ENCODE measurements around the gene GALR1. TPM values are rescaled to one million over a fixed set of nuclear protein-coding genes. Genes with fewer than 3 reads are reported as not detected.

GALR1 gene, protein sequence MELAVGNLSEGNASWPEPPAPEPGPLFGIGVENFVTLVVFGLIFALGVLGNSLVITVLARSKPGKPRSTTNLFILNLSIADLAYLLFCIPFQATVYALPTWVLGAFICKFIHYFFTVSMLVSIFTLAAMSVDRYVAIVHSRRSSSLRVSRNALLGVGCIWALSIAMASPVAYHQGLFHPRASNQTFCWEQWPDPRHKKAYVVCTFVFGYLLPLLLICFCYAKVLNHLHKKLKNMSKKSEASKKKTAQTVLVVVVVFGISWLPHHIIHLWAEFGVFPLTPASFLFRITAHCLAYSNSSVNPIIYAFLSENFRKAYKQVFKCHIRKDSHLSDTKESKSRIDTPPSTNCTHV
- total RNA-seq (ENCODE audit: low replicate concordance) = 0.07 and 0.14 TPM in 2 replicates
- long read RNA-seq = 0 reads

DNA sequence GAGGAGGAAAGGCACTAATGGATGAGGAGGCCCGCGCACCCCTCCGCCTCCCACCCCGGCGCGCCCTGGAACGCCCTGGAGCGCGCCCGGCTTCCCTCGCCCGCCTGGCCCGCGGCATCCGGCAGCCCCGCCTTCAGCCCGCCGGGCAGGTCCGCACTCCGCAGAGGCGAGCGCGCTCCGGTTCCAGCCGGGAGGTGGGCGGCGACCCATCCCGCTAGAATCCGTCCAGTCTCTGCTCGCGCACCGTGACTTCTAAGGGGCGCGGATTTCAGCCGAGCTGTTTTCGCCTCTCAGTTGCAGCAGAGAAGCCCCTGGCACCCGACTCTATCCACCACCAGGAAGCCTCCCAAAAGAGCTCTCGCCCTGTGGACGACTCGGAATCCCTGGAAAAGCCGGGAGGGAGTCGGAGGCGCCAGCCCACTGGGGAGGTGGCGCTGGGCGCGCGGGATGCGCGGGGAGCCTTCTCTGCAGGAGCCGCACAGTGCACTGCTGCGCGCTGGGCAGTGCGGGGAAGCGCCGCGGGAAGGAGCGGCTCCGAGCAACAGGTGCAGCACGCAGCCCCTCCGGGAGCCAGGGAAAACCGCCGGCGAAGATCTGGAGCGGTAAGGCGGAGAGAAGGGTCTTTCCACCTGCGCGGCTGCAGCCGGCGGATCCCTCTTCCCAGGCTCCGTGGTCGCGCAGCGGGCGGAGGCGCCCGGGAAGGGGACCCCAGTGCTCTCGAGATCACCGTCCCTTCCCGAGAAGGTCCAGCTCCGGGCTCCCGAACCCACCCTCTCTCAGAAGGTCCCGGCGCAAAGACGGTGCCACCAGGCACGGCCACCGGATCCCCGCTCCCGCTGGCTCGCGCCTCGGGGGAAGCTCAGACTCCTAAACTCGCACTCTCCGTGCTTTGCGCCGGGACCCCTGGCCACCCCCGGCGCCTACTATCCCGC is at the start of gene GALR1:
TSS of gene GALR1 (plus strand) at position 280 of the 932 bp plus-strand sequence. CDS start 701 bp downstream, outside the sequence.
- H3K27ac Mint-ChIP-seq = no peak within 1 kb of the TSS
- no peak for DNase-seq (ENCODE audit: extremely low spot score, unreplicated experiment)
- no peaks in the 10 kb centered on the region for H3K36me3 Mint-ChIP-seq
- peaks cover 89% of the 10 kb centered on the region for H3K27me3 Mint-ChIP-seq
- H3K9me3 Mint-ChIP-seq = peaks cover 7% of the 10 kb centered on the region
- H3K4me1 Mint-ChIP-seq (ENCODE audit: unreplicated experiment) = peaks cover 7% of the 10 kb centered on the region
- H3K4me3 Mint-ChIP-seq = peak within 1 kb of the TSS; percentile 87
- TF ChIP-seq, protein P1, sequence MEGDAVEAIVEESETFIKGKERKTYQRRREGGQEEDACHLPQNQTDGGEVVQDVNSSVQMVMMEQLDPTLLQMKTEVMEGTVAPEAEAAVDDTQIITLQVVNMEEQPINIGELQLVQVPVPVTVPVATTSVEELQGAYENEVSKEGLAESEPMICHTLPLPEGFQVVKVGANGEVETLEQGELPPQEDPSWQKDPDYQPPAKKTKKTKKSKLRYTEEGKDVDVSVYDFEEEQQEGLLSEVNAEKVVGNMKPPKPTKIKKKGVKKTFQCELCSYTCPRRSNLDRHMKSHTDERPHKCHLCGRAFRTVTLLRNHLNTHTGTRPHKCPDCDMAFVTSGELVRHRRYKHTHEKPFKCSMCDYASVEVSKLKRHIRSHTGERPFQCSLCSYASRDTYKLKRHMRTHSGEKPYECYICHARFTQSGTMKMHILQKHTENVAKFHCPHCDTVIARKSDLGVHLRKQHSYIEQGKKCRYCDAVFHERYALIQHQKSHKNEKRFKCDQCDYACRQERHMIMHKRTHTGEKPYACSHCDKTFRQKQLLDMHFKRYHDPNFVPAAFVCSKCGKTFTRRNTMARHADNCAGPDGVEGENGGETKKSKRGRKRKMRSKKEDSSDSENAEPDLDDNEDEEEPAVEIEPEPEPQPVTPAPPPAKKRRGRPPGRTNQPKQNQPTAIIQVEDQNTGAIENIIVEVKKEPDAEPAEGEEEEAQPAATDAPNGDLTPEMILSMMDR (conservative IDR thresholded peaks at IDR 0.05) = no peak

DNA sequence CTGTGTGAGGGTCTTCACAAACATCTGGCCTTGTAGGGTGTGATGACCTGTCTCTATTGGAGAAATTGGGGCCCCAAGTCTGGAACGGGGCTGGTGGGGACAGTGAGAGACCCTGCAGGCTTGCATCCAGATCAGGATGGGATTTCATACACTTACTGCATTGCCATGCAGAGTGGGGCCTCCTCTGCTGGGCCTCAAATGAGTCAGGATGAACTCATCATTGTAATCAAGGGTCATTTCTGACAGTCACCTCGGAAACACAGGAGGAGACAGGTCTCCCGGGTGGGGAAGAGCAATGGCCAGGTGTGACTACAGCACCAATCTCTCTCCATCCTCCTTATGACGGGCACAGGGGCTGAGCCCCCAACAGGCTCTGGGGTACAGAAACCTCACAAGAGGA is 48.1 kb upstream of the GALR1 start:
- Mint-ChIP-seq H3K9me3 (no peaks in the 10 kb centered on the region), H3K27me3 (peaks cover 13% of the 10 kb centered on the region), H3K36me3 (no peaks in the 10 kb centered on the region), H3K4me3 (no peak overlapping the region), H3K4me1 (ENCODE audit: unreplicated experiment) (no peaks in the 10 kb centered on the region), H3K27ac (no peak overlapping the region)
- no peak for DNase-seq (ENCODE audit: extremely low spot score, unreplicated experiment)
- TF ChIP-seq, protein P1 (conservative IDR thresholded peaks at IDR 0.05) = no peak

DNA sequence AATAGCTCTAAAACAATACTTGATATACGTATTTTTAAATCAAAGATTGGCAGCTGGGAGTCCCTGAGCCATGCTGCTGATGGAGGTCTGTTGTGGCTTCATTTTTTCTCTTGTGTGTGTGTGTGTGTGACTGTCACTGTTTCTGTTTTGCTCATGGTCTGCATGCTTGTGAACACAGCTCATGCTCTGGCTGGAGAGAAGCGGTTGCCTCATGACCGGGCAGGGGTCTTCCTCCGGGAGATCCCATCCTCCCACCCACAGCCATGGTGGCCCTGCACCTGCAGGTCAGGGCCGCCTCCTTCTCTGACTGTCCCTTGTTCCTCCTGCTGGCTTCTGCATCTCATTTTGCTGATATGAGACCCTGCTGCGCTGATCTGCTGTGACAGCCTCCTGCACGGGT is 47.3 kb upstream of the GALR1 start:
- Mint-ChIP-seq H3K27me3 (peaks cover 13% of the 10 kb centered on the region), H3K9me3 (no peaks in the 10 kb centered on the region), H3K36me3 (no peaks in the 10 kb centered on the region), H3K4me1 (ENCODE audit: unreplicated experiment) (peaks cover 2% of the 10 kb centered on the region), H3K27ac (no peak overlapping the region), H3K4me3 (no peak overlapping the region)
- TF ChIP-seq, protein P1 (conservative IDR thresholded peaks at IDR 0.05) = no peak
- no peak for DNase-seq (ENCODE audit: extremely low spot score, unreplicated experiment)

DNA sequence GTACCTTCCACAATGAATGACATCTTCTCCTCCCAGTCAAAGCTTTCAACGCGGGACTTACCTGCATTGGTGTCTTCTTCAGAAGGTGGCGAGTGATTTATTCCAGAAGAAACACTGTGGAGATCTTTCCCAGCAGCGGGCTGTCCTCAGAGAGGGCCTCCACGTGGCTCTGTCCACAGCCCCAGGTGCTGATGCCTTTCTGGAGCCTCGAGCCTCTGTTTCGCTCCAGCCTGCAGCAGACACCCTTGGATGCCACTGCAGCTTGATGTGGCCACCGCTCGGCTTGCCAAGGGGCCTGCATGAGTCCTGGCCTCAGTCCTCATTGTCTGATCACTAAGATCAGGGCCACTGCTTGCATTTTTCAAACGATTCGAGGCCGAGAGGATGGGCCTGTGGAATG is 46.6 kb upstream of the GALR1 start:
- peaks cover 6% of the 10 kb centered on the region for H3K4me1 Mint-ChIP-seq (ENCODE audit: unreplicated experiment)
- H3K27me3 Mint-ChIP-seq = peaks cover 13% of the 10 kb centered on the region
- DNase-seq (ENCODE audit: extremely low spot score, unreplicated experiment) = no peak
- no peaks in the 10 kb centered on the region for H3K36me3 Mint-ChIP-seq
- H3K4me3 Mint-ChIP-seq = no peak overlapping the region
- no peaks in the 10 kb centered on the region for H3K9me3 Mint-ChIP-seq
- no peak overlapping the region for H3K27ac Mint-ChIP-seq
- TF ChIP-seq, protein P1 (conservative IDR thresholded peaks at IDR 0.05) = no peak

DNA sequence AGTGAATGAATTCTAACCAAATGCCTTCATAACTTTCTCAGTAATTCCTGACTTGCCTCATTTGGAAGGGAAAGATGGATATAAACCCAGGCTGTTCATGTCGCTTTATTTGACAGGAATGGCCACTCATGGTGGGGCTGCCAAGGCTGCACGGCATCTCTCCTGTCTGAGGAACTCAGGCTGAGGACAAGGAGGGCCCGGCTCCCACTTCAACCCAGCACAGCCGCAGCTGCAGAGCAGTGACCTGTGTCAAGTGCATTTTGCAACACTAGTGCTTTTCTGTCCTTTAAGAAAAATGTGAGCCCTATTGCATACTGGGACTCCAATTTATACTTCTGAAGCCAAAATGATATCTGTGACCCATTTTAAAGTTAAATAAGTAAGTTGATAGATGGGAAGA is 45.8 kb upstream of the GALR1 start:
- no peak for DNase-seq (ENCODE audit: extremely low spot score, unreplicated experiment)
- Mint-ChIP-seq H3K9me3 (no peaks in the 10 kb centered on the region), H3K36me3 (no peaks in the 10 kb centered on the region), H3K4me3 (no peak overlapping the region), H3K27me3 (peaks cover 13% of the 10 kb centered on the region), H3K4me1 (ENCODE audit: unreplicated experiment) (peaks cover 6% of the 10 kb centered on the region), H3K27ac (no peak overlapping the region)
- TF ChIP-seq, protein P1 (conservative IDR thresholded peaks at IDR 0.05) = no peak

All from type B pancreatic cell (in vitro differentiated cells).